ENCODE results near the gene USP14. TPM values are rescaled to one million over a fixed set of nuclear protein-coding genes. Genes with fewer than 3 reads are reported as not detected.

The USP14 gene
- total and polyA plus RNA-seq, 2 of the 8 experiments (the other 6 are each of a cell fraction or from before 2014, with no cell fraction given): 14.8 to 91.1 TPM

GRCh38 chr18:191725-192124, 33.4 kb downstream of the USP14 start:
- Histone ChIP-seq H3K23me2 (ENCODE audit: low read depth, low read length) (no peaks in the 10 kb centered on the region), H3K9ac (replicated peaks in 1 of 4; ENCODE audit: extremely low read depth in 1 of 4, low read depth in 3 of 4, low read length in 3 of 4) (no peak overlapping the region), H3K36me3 (ENCODE audit: control insufficient read depth in 2 of 4, insufficient read depth in 4 of 4, low read length in 3 of 4) (peaks cover 0 to 7% (median 1%) of the 10 kb centered on the region in 4 experiments; a peak in 5 of 8 replicates), H3K27ac (ENCODE audit: low read depth, low read length) (no peak overlapping the region), H3K4ac (replicated peaks; ENCODE audit: insufficient read length, low read depth, low read length) (no peak overlapping the region), H3K79me1 (ENCODE audit: low read depth, low read length) (peaks cover 3% of the 10 kb centered on the region; the same call in 1 of the 2 replicates), H3K27me3 (replicated peaks in 1 of 4; ENCODE audit: control insufficient read depth in 3 of 4, extremely low read depth in 1 of 4, insufficient read depth in 3 of 4, low read length in 3 of 4) (no peaks in the 10 kb centered on the region), H3K18ac (ENCODE audit: extremely low read depth, low read length) (no peak overlapping the region), H3K4me3 (ENCODE audit: extremely low read depth in 1 of 4, insufficient read depth in 2 of 4, low read depth in 3 of 4, low read length in 4 of 4) (no peak overlapping the region), H4K5ac (ENCODE audit: insufficient read length, low read depth, low read length) (no peak overlapping the region), H3K79me2 (ENCODE audit: control insufficient read depth in 1 of 2, insufficient read depth in 2 of 2, low read length in 2 of 2) (peaks cover 0 to 44% of the 10 kb centered on the region in 2 experiments; a peak in 2 of 4 replicates), H3K23ac (ENCODE audit: insufficient read length) (no peak overlapping the region), H3K14ac (ENCODE audit: insufficient read length) (no peak overlapping the region), H4K20me1 (replicated peaks in 1 of 2; ENCODE audit: control insufficient read depth in 1 of 2, insufficient read depth in 2 of 2, low read length in 2 of 2) (peaks cover 2 to 3% of the 10 kb centered on the region in 2 experiments), H3K4me2 (ENCODE audit: insufficient read depth in 1 of 2, low read depth in 2 of 2, low read length in 2 of 2) (no peak overlapping the region), H2BK120ac (replicated peaks; ENCODE audit: low read depth, low read length) (no peak overlapping the region), H2BK12ac (ENCODE audit: low read depth, low read length) (no peak overlapping the region), H2BK15ac (ENCODE audit: low read length) (no peak overlapping the region), H4K8ac (ENCODE audit: extremely low read depth, insufficient read depth, low read length) (no peak overlapping the region), H4K91ac (replicated peaks; ENCODE audit: insufficient read length, low read length) (no peak overlapping the region), H3K56ac (replicated peaks; ENCODE audit: insufficient read length, low read depth, low read length) (no peak overlapping the region), H2BK5ac (ENCODE audit: low read depth, low read length) (no peak overlapping the region), H2AFZ (ENCODE audit: low read length) (no peak overlapping the region), H3K9me3 (ENCODE audit: insufficient read depth in 2 of 2, low read depth in 1 of 2, low read length in 1 of 2) (no peaks in the 10 kb centered on the region), H3K4me1 (replicated peaks in 1 of 4; ENCODE audit: control insufficient read depth in 3 of 4, insufficient read depth in 4 of 4, low read length in 3 of 4) (no peaks in the 10 kb centered on the region), H2AK5ac (ENCODE audit: low read depth, low read length) (no peak overlapping the region), H2BK20ac (ENCODE audit: low read length) (no peak overlapping the region)
- 89% methylated on average over 1 of the region's 1 CpG; no CpG with 5 or more reads in 1 of the 2 experiments for WGBS, 2 experiments (ENCODE audit: extremely low coverage in 1 of 2, insufficient coverage in 1 of 2, insufficient read length in 1 of 2, insufficient replicate concordance in 2 of 2, low coverage in 1 of 2, low lambda C conversion rate in 2 of 2, missing lambda C conversion rate in 1 of 2)
- DNase-seq (ENCODE audit: low read depth in 1 of 2, low spot score in 2 of 2) (no peak), FAIRE-seq (no peak)
- POLR2A ChIA-PET (ENCODE audit: partially characterized antibody): interaction anchor here (0.6 kb wide), 1 partner anchor 419 kb away, joined by 3 read pairs; no protein-coding TSS in a partner anchor
- CTCF ChIA-PET (ENCODE audit: partially characterized antibody): interaction anchor here (0.6 kb wide), 1 partner anchor 383 kb away, joined by 3 read pairs; no protein-coding TSS in a partner anchor
